A549 (cell line): ENCODE results near the gene LOXL1. TPM values are rescaled to one million over a fixed set of nuclear protein-coding genes. Genes with fewer than 3 reads are reported as not detected.

Source experiments
- ATAC-seq, 2 experiments: fragments of 200-7000 bp in 1 of 2; fragments of >200 bp in 1 of 2; cut with Nextera tagmentation in 1 of 2; cut with Tn5 transposase in 1 of 2; 3 replicates each; pipeline versions ENCODE4 v1.8.0 to v1.9.1; 2018 to 2020; ENCODE audit warnings: mild to moderate bottlenecking in 1 of 2, moderate library complexity in 1 of 2
- CTCF ChIA-PET: fragments of 300-600 bp; sonication (Branson Sonifier 250); formaldehyde crosslinking; extraction: SDS; loops from one replicate; lab custom pipeline; 2021; ENCODE audit warnings: antibody characterized with exemption, inconsistent platforms; lab: Yijun Ruan, JAX
- POLR2A ChIA-PET: fragments of 350-600 bp; formaldehyde crosslinking; extraction: SDS; loops from one replicate; lab custom pipeline; 2021; ENCODE audit warnings: antibody characterized with exemption, inconsistent platforms; lab: Yijun Ruan, JAX
- DNase-seq, 2 experiments: peaks; one replicate each; pipeline versions ENCODE4 v3.0.0 to v3.0.0-alpha.2; 2011 to 2016; ENCODE audit warnings: low read depth in 1 of 2, low spot score in 1 of 2
- FAIRE-seq: peaks from 2 replicates; lab custom pipeline; 2011; peaks lifted over from hg19 to GRCh38; lab: Jason Lieb, UNC
- H3K27ac ChIP-seq, 2 experiments: fragments of >200 bp; sonication (Bioruptor Twin); formaldehyde crosslinking; 3 replicates each; pipeline ENCODE4 v1.5.1; 2016 to 2017
- H3K4me1 ChIP-seq: fragments of >200 bp; sonication (Bioruptor Twin); formaldehyde crosslinking; 3 replicates; pipeline ENCODE4 v1.6.1; 2016
- H3K4me2 ChIP-seq: fragments of >200 bp; sonication (Bioruptor Twin); formaldehyde crosslinking; 3 replicates; pipeline ENCODE4 v1.6.1; 2016
- H3K4me3 ChIP-seq: fragments of >200 bp; sonication (Bioruptor Twin); formaldehyde crosslinking; 3 replicates; pipeline ENCODE4 v1.5.1; 2016
- H3K9me3 ChIP-seq: fragments of >200 bp; sonication (Bioruptor Twin); formaldehyde crosslinking; 3 replicates; pipeline ENCODE4 v1.6.1; 2016
- CBX8 ChIP-seq: fragments of 200-600 bp; sonication (generic); IDR thresholded peaks from 2 replicates; pipeline ENCODE4 v1.6.1; 2016
- CHD2 ChIP-seq: fragments of 150-350 bp; IDR thresholded peaks from 2 replicates; pipeline ENCODE4 v1.6.1; 2014; ENCODE audit warnings: low read length; ENCODE audit not compliant: partially characterized antibody
- EHMT2 ChIP-seq: fragments of 200-600 bp; sonication (generic); IDR thresholded peaks from 2 replicates; pipeline ENCODE4 v1.6.1; 2016; ENCODE audit warnings: antibody characterized with exemption, low read depth, mild to moderate bottlenecking, moderate library complexity
- FOSL2 ChIP-seq, 2 experiments: fragments of 450-650 bp in 1 of 2; fragments of >200 bp in 1 of 2; sonication (Bioruptor Twin) in 1 of 2; formaldehyde crosslinking; IDR thresholded peaks; 2 replicates each; pipeline versions ENCODE4 v1.5.0 to v1.6.1; 2016 to 2020; ENCODE audit warnings: mild to moderate bottlenecking in 1 of 2, moderate library complexity in 1 of 2
- GATA3 ChIP-seq: IDR thresholded peaks from 2 replicates; pipeline ENCODE4 v1.6.1; 2012; ENCODE audit warnings: borderline replicate concordance
- HOXB13 ChIP-seq: fragments of 250-450 bp; sonication (Bioruptor Pico); IDR thresholded peaks from 2 replicates; pipeline ENCODE4 v1.5.0; 2020; ENCODE audit warnings: low read depth, mild to moderate bottlenecking, moderate library complexity
- MAFK ChIP-seq: fragments of 450-650 bp; IDR thresholded peaks from 2 replicates; pipeline ENCODE4 v1.6.1; 2014; ENCODE audit not compliant: partially characterized antibody
- MYC ChIP-seq: IDR thresholded peaks from 2 replicates; pipeline ENCODE4 v1.6.1; 2012; ENCODE audit warnings: mild to moderate bottlenecking, inconsistent platforms, low read length, improper control_type of control experiment, borderline replicate concordance
- NFE2L2 ChIP-seq: fragments of 150-350 bp; conservative IDR thresholded peaks from 2 replicates; pipeline ENCODE4 v1.6.1; 2014; ENCODE audit warnings: low read length
- PHF8 ChIP-seq: fragments of 200-600 bp; sonication (generic); IDR thresholded peaks from 2 replicates; pipeline ENCODE4 v1.6.1; 2016; ENCODE audit warnings: low read depth, mild to moderate bottlenecking, antibody characterized with exemption, moderate library complexity, borderline replicate concordance
- RCOR1 ChIP-seq: fragments of 150-350 bp; IDR thresholded peaks from 2 replicates; pipeline ENCODE4 v1.6.1; 2014; ENCODE audit warnings: antibody characterized with exemption, low read length, low read depth
- RNF2 ChIP-seq: fragments of 200-600 bp; sonication (generic); IDR thresholded peaks from 2 replicates; pipeline ENCODE4 v1.6.1; 2016; ENCODE audit warnings: low read depth, mild to moderate bottlenecking, antibody characterized with exemption, moderate library complexity, borderline replicate concordance
- ZFP36 ChIP-seq: fragments of 450-650 bp; IDR thresholded peaks from 2 replicates; pipeline ENCODE4 v1.6.1; 2014; ENCODE audit warnings: borderline replicate concordance; ENCODE audit not compliant: partially characterized antibody
- WGBS: methylation state at CpG from one replicate; pipeline ENCODE4 v1.1.6; 2017; ENCODE audit errors: missing lambda C conversion rate; 5-methylcytosine and 5-hydroxymethylcytosine counted together
- polyA plus RNA-seq, 4 experiments: library from polyadenylated mRNA; depleted of rRNA in 3 of 4; stranded (reverse); fragments of >200 nt; fragmentation: RNase III in 1 of 4; extraction: RNeasy Plus Mini Kit Qiagen cat#74134 plus additional on column Dnase treatment in 1 of 4; gene quantifications; 2 replicates in 3 of 4; 3 replicates in 1 of 4; pipeline ENCODE4 v1.2.3, GENCODE V29; 2011 to 2017
- TF ChIP-seq, protein P1 (sequence below): fragments of >200 bp; sonication (Bioruptor Twin); formaldehyde crosslinking; IDR thresholded peaks from 3 replicates; pipeline ENCODE4 v1.6.1; 2016
- TF ChIP-seq, protein P2 (sequence below): fragments of >200 bp; sonication (Bioruptor Twin); formaldehyde crosslinking; IDR thresholded peaks from 2 replicates; pipeline ENCODE4 v1.6.1; 2016
- TF ChIP-seq, protein P3 (sequence below): fragments of 450-650 bp; IDR thresholded peaks from 2 replicates; pipeline ENCODE4 v1.6.1; 2014; ENCODE audit warnings: antibody characterized with exemption

The LOXL1 gene
- polyA plus RNA-seq, 2 of the 4 experiments (the other 2 are of a cell fraction), result 0.62 to 0.65 TPM

DNA sequence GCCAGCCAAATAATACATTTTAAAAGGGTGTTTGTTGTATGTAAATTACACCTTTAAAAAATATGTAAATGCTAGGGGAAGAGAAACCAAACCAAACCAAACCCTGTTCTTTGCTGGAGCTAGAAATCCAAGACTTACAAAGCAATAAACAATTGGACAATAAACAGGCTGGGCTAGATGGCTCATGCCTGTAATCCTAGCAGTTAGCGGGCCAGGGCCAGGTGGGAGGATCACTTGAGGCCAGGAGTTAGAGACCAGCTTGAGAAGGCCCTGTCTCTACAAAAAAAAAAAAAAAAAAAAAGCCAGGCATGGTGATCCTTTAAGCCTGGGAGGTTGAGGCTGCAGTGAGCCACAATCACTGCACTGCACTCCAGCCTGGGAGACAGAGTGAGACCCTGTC, 53.4 kb downstream of the LOXL1 start:
- no peak overlapping the region for H3K4me3 ChIP-seq
- TF ChIP-seq CBX8 (no peak), GATA3 (no peak), ZFP36 (no peak), HOXB13 (CRISPR knock-in tag) (no peak), EHMT2 (no peak)
- TF ChIP-seq, protein P1, sequence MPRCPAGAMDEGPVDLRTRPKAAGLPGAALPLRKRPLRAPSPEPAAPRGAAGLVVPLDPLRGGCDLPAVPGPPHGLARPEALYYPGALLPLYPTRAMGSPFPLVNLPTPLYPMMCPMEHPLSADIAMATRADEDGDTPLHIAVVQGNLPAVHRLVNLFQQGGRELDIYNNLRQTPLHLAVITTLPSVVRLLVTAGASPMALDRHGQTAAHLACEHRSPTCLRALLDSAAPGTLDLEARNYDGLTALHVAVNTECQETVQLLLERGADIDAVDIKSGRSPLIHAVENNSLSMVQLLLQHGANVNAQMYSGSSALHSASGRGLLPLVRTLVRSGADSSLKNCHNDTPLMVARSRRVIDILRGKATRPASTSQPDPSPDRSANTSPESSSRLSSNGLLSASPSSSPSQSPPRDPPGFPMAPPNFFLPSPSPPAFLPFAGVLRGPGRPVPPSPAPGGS, result no peak
- TF ChIP-seq, protein P2, sequence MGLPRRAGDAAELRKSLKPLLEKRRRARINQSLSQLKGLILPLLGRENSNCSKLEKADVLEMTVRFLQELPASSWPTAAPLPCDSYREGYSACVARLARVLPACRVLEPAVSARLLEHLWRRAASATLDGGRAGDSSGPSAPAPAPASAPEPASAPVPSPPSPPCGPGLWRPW, result no peak
- TF ChIP-seq, protein P3, sequence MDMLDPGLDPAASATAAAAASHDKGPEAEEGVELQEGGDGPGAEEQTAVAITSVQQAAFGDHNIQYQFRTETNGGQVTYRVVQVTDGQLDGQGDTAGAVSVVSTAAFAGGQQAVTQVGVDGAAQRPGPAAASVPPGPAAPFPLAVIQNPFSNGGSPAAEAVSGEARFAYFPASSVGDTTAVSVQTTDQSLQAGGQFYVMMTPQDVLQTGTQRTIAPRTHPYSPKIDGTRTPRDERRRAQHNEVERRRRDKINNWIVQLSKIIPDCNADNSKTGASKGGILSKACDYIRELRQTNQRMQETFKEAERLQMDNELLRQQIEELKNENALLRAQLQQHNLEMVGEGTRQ, result no peak
- ATAC-seq, result no peak
- no peak for FAIRE-seq
- H3K9me3 ChIP-seq, result no peaks in the 10 kb centered on the region
- CTCF ChIA-PET, result interaction anchor here (1.4 kb wide), 2 partner anchors 57 to 61 kb away, joined by 3 to 4 read pairs; no protein-coding TSS in a partner anchor
- H3K4me2 ChIP-seq, result no peak overlapping the region
- H3K4me1 ChIP-seq, result peaks cover 14% of the 10 kb centered on the region
- 93% methylated on average over 1 of the region's 1 CpG for WGBS
- POLR2A ChIA-PET, result no interaction called here
- no peak for DNase-seq
- H3K27ac ChIP-seq, result no peak overlapping the region

DNA sequence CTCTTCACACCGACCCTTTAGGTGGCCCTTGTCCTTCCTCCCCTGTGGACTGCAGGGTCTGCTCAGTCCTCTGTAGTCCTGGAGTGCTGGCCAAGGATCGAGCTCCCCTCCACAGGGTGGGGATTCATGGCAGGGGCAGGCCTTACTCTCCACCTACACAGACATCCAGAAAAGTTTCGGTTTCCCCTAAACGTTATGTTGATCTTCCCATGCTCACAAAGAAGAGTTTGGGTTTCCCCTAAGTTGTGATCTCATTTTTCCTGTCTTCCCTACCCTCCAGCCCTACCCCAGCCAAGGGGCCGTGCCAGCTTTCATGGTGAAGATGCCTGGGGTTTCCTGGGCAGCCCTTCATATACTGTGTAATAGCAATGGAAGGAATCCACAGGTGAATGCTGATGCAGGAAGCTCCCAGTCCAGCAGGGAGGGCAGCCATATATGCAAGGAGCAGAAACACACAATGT, 55.5 kb downstream of the LOXL1 start:
- POLR2A ChIA-PET, result no interaction called here
- whole genome bisulfite sequencing, result 58% methylated on average over 5 of the region's 5 CpGs
- CTCF ChIA-PET, result interaction anchor here (1.1 to 6.5 kb wide), 4 partner anchors 9 to 326 kb away, joined by 3 to 46 read pairs (median 10); no protein-coding TSS in a partner anchor
- ATAC-seq, result no peak
- Histone ChIP-seq H3K27ac (peak overlapping the region in 1 of 2 experiments; percentile 71; a peak in 2 of 6 replicates), H3K4me3 (no peak overlapping the region), H3K4me1 (peaks cover 14% of the 10 kb centered on the region), H3K4me2 (no peak overlapping the region), H3K9me3 (no peaks in the 10 kb centered on the region)
- no peak for DNase-seq
- no peak for FAIRE-seq
- TF ChIP-seq MYC, result no peak
- no peak for TF ChIP-seq RCOR1
- no peak for TF ChIP-seq CHD2
- TF ChIP-seq NFE2L2, result no peak
- TF ChIP-seq RNF2, result no peak

DNA sequence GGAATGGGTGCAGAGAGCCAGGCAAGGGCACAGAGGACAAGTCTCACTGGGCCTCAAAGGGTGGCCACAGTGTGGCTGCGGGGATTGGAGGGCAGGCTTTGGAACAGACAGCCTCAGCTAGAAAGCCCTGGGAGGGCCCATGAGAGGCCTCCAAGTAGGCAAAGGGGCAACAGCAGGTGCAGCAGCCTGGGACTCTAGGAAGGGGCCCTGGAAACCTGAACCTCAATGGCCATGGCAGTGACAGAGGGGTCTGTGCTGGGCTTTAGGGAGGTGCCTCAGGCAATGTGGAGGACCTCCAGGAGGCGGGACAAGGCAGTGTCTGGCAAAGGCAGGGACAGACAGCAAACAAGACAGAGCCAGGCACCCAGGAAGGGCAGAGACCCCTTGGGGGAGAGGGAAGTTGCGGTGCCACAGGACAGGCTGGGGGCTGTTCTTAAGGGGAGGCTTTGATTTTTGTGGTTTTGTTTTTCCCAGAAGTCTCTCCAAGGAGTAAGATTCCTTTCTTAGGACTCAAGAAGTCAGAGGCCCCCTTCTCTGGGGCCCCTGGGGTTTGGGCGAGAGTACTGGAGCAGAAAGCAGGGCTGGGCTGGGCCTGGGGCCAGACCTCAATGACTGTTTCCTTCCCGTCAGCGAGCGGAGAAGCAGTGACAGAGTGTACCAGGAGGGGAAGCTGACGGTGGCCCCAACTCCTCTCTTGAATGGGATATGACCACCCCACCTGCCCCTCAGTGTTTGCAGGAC, 56.1 kb downstream of the LOXL1 start:
- Histone ChIP-seq H3K4me3 (no peak overlapping the region), H3K4me2 (peak overlapping the region; percentile 32; the same call in 1 of the 3 replicates), H3K9me3 (no peaks in the 10 kb centered on the region), H3K4me1 (peaks cover 14% of the 10 kb centered on the region), H3K27ac (peak overlapping the region; percentile 35 to 71; a peak in 3 of 6 replicates)
- ATAC-seq (peak in 1 of 2 experiments; percentile 15; a peak in 1 of 6 replicates), DNase-seq (no peak), FAIRE-seq (no peak)
- TF ChIP-seq, protein P2, result no peak
- TF ChIP-seq PHF8 (no peak), HOXB13 (CRISPR knock-in tag) (no peak), MAFK (no peak), FOSL2 (IDR thresholded peaks at IDR 0.05) (no peak), FOSL2 (CRISPR knock-in tag; IDR thresholded peaks at IDR 0.05) (no peak), RNF2 (no peak), GATA3 (no peak)
- WGBS, result 65% methylated on average over 5 of the region's 8 CpGs
- ChIA-PET CTCF (interaction anchor here (1.1 to 6.5 kb wide), 5 partner anchors 9 to 340 kb away, joined by 3 to 46 read pairs (median 5); no protein-coding TSS in a partner anchor), POLR2A (no interaction called here)
